Cerebellar nuclear complex (tissue), 1 donor: ENCODE results near the gene ANGEL2.
"Not testable (repeated sequence)": the region's sequence is repeated elsewhere in the genome, so short reads cannot be mapped to it uniquely, and the experiment has no call there.

Experiments used
- DNase-seq, 2 experiments: peaks; one replicate each; lab custom pipeline; 2025; lab: John Stamatoyannopoulos, UW

Gene ANGEL2

GRCh38 chr1:213019450-213019849 lies 3.8 kb upstream of the ANGEL2 start:
- DNase-seq = no peak

GRCh38 chr1:213017447-213018273 lies 2.0 kb upstream of the ANGEL2 start:
- no peak for DNase-seq

- no peak for DNase-seq
Observed at GRCh38 chr1:213014642-213015041, 1.0 kb downstream of the ANGEL2 start.

- no peak for DNase-seq
Observed at GRCh38 chr1:213008564-213008963, 7.1 kb downstream of the ANGEL2 start.

GRCh38 chr1:213003256-213003655 lies 12.4 kb downstream of the ANGEL2 start:
- DNase-seq = no peak

- DNase-seq = no peak
Observed at GRCh38 chr1:212994926-212995325, 20.7 kb downstream of the ANGEL2 start.

GRCh38 chr1:212993960-212994359 lies 21.7 kb downstream of the ANGEL2 start:
- DNase-seq = not testable (repeated sequence)

GRCh38 chr1:212990276-212990675 lies 25.4 kb downstream of the ANGEL2 start:
- DNase-seq = no peak

- no peak for DNase-seq
Observed at GRCh38 chr1:212987702-212988322, 27.9 kb downstream of the ANGEL2 start.

- DNase-seq = no peak
Observed at GRCh38 chr1:212986551-212986950, 29.1 kb downstream of the ANGEL2 start.

- no peak for DNase-seq
Observed at GRCh38 chr1:212984522-212985291, 31.0 kb downstream of the ANGEL2 start.

GRCh38 chr1:212983482-212983881 lies 32.2 kb downstream of the ANGEL2 start:
- DNase-seq = no peak

GRCh38 chr1:212982430-212983152 lies 33.1 kb downstream of the ANGEL2 start:
- DNase-seq = peak in 1 of 2 experiments; percentile 24

- DNase-seq = no peak
Observed at GRCh38 chr1:212981571-212982328, 33.9 kb downstream of the ANGEL2 start.

GRCh38 chr1:212981025-212981495 lies 34.6 kb downstream of the ANGEL2 start:
- DNase-seq = peak; percentile 20 to 47

GRCh38 chr1:212980123-212980785 lies 35.4 kb downstream of the ANGEL2 start:
- no peak for DNase-seq

- no peak for DNase-seq
Observed at GRCh38 chr1:212979340-212980122, 36.1 kb downstream of the ANGEL2 start.

- no peak for DNase-seq
Observed at GRCh38 chr1:212977781-212978645, 37.7 kb downstream of the ANGEL2 start.

GRCh38 chr1:212976586-212976985 lies 39.1 kb downstream of the ANGEL2 start:
- no peak for DNase-seq
